Stimulated activated naive CD4-positive, alpha-beta T cell treated with Interleukin-2 at 50 U/mL for 16 hours (primary cell): ENCODE results near the gene CARD8.

Experiments
- DNase-seq: peaks from one replicate; lab custom pipeline; 2025; lab: John Stamatoyannopoulos, UW

The CARD8 gene

DNA sequence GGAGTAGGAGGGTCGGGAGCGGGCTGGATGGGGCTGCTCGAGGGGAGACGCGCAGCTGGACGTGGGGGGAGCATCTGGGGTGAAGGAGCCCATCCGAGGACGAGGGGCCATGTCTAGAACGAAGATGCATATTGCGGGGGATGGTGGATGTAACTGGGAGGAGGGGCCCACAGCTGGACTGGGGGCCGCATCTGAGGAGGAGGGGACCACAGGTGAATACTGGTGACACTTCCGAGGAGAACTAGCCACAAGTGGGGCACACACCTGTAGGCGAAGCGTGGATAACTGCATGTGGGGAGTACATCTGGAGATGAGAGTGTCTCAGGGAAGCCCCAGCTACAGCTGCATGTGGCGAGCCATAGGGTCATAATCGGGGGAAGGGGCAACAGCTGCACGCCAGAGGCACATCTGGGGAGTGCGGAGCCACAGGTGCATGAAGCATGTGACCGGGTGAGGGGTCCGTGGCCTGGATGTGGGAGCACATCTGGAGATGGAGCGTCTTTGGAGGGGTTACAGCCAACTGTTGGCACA is 84.8 kb downstream of the CARD8 start:
- DNase-seq: no peak

DNA sequence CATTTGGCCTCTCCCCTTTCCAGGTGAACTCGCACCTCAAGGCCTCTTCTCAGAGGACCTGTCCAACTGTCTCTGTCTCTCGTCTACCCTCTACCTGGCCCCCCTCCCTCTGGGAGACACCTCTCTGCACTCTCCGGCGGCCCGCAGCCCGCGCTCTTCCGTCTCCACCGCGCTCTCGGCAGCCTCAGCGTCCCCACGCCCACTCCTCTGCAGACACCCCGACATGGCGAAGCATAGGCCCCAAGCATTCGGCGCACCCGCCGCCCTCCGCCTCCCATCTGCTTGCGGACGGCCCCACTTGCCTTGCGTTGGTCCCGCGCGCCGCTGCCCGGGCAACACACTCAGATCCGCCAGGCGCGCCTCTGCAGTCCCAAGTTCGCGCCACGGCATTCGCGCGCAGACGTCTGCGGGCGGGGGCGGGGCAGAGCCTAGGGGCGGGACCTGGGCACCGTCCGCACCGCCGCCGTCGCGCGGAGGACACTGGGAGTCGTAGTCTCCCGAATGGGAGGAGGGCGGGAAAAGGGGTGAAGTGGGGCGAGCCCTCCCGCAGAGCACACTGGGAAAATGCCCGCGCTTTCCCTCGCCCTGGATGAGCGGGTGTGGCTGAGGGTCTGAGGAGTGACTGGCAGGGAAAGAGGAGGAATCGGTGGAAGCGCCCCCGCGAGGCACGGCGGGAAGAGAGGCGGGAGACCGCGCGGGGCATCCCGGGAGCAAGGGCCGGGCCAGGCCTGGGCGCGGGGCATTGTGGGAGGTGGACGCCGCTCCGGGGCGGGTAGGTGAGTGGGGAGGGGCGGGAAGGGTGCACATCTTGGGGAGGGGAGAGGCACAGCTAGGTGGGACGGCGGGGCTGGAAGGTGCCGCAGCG is 85.5 kb downstream of the CARD8 start, which contains the start of the genes LIG1 and ZSWIM9:
Gene LIG1 (minus strand): TSS at position 406 of the 865 bp plus-strand sequence. CDS start 4,778 bp downstream, outside the sequence.
Gene ZSWIM9 (plus strand): TSS at position 742 of the 865 bp plus-strand sequence. CDS start 1,123 bp downstream, outside the sequence.
- DNase-seq: peak; percentile 93

DNA sequence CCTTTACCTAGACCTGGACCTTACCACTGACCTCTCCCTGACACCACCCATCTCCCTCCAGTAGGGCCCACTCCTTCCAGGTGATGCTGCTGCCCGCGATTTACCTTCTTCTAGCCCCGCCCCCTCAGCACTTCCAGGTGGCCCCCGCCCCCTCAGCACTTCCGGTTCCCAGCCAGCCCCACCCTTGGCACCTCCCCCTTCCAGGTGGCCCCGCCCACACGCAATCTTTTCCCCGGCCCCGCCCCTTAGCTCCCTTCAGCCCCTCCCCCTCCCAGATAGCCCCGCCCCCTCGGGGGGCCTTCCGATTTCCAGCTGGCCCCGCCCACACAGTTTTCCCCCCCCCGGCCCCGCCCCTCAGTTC is 86.2 kb downstream of the CARD8 start:
- DNase-seq: peak; percentile 86

DNA sequence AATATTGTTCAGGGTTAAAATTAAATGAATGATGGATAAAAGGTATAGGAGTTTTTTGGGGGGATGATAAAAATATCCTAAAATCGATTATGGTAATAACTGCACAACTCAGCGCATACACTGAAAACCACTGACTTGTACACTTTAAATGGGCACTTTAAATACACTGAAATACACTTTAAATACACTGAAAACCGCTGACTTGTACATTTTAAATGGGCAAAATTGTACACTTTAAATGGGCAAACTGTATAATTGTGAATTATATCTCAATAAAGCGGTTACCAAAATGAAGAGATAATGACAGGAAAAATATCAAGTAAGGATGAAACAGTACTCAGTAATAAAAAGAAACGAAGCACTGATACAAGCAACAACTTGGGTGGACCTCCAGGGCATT is 87.0 kb downstream of the CARD8 start:
- no peak for DNase-seq

DNA sequence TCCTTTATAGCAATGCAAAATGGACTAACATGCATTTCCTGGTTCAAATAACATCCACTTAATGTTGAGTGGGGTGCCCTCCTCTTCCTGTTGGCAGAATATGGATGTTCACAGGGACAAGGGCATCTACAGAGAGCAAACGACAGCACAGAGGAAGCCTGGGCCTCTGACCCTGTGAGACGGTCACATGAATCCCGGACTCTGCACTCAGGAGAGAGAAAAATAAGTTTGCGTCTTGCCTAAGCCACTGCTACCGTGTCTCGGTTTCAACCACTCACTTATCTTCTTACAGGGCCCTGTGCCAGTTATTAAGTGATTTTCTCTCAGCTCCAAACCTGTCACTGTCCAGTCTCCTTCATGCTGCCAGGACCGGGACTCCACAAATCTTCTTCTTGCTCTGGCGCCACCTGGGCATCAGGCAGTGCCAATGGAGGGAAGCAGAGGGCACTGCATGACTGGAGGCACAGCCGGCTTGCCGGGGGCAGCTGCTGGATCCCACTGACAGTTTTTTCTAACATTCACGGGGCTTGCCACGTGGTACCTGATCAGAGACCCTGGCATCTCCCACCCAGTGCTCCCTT is 97.4 kb downstream of the CARD8 start:
- no peak for DNase-seq
